ENCODE results near the gene FAM110A.
"Not testable (repeated sequence)": the region's sequence is repeated elsewhere in the genome, so short reads cannot be mapped to it uniquely, and the experiment has no call there.

Gene FAM110A

DNA sequence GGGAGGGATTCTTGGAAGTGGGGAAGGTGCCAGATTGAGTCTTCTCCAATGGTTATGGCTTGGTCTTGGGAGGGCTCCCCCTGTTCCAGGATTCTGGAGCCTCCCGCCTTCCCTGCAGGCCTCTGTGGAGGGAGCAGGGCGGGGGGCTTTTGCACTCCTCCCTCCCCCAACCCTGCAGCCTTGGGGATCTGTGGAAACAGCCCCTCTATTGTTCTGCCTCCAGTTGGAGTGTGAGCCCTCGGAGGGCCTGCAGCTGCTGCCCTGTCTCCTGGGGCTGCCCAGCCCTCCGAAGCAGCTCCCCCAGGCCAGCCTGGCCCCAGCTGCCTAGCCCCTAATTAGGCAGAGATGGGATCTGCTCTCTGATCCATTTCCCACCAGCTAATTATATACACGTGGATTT is 14.7 kb downstream of the FAM110A start:
- DNase-seq (ENCODE audit: low read depth), result no peak
- H3K4me3 ChIP-seq (ENCODE audit: low read depth, low read length), result no peak overlapping the region
- TF ChIP-seq, protein P1, sequence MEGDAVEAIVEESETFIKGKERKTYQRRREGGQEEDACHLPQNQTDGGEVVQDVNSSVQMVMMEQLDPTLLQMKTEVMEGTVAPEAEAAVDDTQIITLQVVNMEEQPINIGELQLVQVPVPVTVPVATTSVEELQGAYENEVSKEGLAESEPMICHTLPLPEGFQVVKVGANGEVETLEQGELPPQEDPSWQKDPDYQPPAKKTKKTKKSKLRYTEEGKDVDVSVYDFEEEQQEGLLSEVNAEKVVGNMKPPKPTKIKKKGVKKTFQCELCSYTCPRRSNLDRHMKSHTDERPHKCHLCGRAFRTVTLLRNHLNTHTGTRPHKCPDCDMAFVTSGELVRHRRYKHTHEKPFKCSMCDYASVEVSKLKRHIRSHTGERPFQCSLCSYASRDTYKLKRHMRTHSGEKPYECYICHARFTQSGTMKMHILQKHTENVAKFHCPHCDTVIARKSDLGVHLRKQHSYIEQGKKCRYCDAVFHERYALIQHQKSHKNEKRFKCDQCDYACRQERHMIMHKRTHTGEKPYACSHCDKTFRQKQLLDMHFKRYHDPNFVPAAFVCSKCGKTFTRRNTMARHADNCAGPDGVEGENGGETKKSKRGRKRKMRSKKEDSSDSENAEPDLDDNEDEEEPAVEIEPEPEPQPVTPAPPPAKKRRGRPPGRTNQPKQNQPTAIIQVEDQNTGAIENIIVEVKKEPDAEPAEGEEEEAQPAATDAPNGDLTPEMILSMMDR (IDR thresholded peaks at IDR 0.05; ENCODE audit: control insufficient read depth, extremely low read depth, insufficient read depth), result no peak

DNA sequence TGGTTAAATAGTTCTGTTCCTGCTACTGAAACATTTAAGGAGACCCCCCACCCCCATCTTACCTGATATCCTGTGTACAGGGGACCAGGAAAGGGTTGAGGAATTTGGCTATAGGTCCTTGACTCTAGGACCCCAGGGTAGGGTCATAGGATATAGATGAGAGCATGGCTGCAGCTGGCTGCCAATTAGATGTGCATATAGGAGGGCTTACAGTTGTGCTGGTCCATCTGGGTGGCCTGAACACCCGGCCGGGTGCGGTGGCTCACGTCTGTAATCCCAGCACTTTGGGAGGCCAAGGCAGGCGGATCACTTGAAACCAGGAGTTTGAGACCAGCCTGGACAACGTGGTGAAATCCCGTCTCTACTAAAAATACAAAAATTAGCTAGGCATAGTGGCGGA is 15.2 kb downstream of the FAM110A start:
- H3K4me3 ChIP-seq (ENCODE audit: low read depth, low read length); DNase-seq (ENCODE audit: low read depth): not testable (repeated sequence)

DNA sequence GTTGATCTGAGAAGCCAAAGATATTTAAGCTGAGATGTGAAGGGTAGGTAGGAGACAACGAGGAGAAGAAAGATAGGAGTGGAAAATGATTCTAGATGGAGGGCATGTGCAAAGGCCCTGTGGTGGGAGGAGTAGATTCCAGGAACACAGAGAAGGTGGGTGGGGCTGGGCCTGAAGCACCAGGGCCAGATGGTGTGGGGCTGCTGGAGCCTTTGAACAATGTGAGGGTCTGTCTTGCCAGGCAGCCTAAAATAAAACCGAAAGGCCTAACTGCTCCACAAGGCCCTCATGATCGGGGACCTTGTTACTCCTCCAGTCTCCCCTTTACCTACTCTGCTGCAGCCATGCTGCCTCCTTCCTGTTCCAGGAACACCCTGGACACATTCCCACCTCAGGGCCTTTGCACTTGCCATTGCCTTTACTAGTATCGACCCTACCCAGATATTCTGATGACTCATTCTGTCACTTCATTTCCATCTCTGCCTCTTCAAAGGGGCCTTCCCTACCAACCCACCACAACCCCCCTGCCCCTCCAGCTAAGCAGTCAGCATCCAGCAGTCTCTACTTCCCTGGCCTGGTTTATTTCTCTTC is 20.0 kb downstream of the FAM110A start:
- DNase-seq (ENCODE audit: low read depth), result no peak
- H3K4me3 ChIP-seq (ENCODE audit: low read depth, low read length), result no peak overlapping the region
- TF ChIP-seq, protein P1 (IDR thresholded peaks at IDR 0.05; ENCODE audit: control insufficient read depth, extremely low read depth, insufficient read depth), result no peak

DNA sequence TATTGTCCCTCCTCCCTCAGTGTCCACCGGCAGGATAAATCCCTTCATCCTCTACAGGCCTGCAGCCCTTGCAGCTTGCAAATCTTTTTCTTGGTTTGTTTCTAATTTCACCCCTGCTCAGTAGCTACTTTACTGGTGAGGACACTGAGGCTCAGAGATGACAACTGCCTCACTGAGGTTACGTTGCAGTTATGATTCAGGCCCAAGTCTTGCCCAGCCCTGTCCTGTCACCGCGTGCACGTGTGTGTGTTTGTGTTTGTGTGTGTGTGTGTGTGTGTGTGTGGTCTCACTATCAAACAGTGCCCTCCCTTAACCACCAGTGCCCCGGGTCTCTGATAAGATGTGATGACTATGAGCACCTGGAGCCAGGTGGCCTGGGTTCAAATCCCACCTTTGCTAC is 21.1 kb downstream of the FAM110A start:
- no peak for DNase-seq (ENCODE audit: low read depth)
- no peak overlapping the region for H3K4me3 ChIP-seq (ENCODE audit: low read depth, low read length)
- TF ChIP-seq, protein P1 (IDR thresholded peaks at IDR 0.05; ENCODE audit: control insufficient read depth, extremely low read depth, insufficient read depth), result no peak

DNA sequence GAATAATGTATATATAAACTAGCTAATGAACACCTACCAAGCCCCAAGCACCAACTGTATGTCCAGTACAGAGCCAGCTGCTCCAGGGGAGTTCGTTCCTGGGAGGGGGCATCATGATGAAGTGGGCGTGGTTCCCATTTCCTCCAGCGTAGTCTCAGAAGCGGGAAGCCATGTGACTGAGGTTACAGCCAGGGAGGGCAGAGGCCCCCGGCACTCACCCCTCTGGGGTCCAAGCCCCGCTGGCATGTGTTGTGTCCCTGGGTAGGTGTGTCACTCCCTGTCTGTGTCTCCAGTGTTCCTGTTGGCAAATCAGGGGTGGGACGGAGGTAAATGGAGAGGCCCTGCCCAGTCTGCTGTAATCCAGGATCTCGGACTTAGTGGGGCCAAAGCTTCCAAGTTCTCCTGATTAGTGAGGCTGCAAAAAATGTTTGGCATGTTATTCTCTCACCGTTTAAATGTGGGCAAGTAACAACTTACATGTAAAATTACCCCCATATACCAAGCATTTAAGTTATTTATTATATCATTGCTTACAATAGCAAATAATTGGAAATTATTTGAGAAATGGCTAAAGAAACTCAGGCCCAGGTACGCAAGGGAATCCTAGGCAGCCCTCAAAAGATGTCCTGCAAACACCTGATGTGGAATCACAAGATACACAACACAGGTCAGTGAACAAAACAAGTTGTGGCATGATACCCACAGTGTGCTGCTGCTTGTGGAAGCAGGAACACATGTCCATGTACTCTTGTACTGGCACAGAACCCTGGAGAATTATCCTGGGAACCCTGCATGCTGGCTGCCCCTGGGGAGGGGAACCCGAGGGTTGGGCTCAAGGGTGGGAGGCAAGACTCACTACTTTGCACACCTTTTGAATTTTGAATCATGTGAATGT is 22.2 kb downstream of the FAM110A start:
- DNase-seq (ENCODE audit: low read depth), result no peak
- H3K4me3 ChIP-seq (ENCODE audit: low read depth, low read length), result no peak overlapping the region
- TF ChIP-seq, protein P1 (IDR thresholded peaks at IDR 0.05; ENCODE audit: control insufficient read depth, extremely low read depth, insufficient read depth), result no peak

DNA sequence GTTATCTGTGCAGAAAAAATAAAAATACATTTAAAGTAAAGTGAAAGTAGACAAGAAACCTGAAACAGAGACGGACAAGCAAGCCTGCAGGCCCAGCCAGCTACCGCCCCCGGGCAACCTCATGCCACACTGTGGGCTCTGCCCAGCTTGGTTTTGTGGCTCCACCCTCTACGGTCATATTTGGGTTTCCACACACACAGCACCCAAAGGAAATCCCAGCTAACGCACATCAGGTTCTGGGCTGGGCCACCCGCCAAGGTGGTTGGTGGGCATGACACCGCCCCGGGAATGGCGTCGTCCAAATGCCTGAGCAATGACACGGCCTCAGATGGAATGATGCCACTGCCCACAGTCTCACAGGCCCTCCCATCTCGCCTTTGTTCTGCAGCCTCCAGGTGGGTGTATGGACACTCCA is 22.9 kb downstream of the FAM110A start:
- no peak overlapping the region for H3K4me3 ChIP-seq (ENCODE audit: low read depth, low read length)
- TF ChIP-seq, protein P1 (IDR thresholded peaks at IDR 0.05; ENCODE audit: control insufficient read depth, extremely low read depth, insufficient read depth), result no peak
- DNase-seq (ENCODE audit: low read depth), result no peak

- H3K4me3 ChIP-seq (ENCODE audit: low read depth, low read length), result no peak overlapping the region
- TF ChIP-seq, protein P1 (IDR thresholded peaks at IDR 0.05; ENCODE audit: control insufficient read depth, extremely low read depth, insufficient read depth), result no peak
- DNase-seq (ENCODE audit: low read depth), result no peak
Observed at GRCh38 chr20:858011-858410, 24.5 kb downstream of the FAM110A start.

Data from LNCaP clone FGC (cell line).